Smooth muscle cell (in vitro differentiated cells): ENCODE results near the gene GFER. TPM values are rescaled to one million over a fixed set of nuclear protein-coding genes. Genes with fewer than 3 reads are reported as not detected.
"Not testable (repeated sequence)": the region's sequence is repeated elsewhere in the genome, so short reads cannot be mapped to it uniquely, and the experiment has no call there.

Experiments used
- DNase-seq: peaks from one replicate; lab custom pipeline; 2025; ENCODE audit not compliant: unreplicated experiment; lab: John Stamatoyannopoulos, UW
- H2AFZ ChIP-seq: fragments of 200-600 bp; sonication (generic); 2 replicates; pipeline ENCODE4 v1.6.0; 2016; ENCODE audit warnings: antibody characterized with exemption, low read depth, mild to moderate bottlenecking
- H3F3A ChIP-seq: fragments of 200-600 bp; sonication (generic); 2 replicates; pipeline ENCODE4 v1.6.0; 2017; ENCODE audit warnings: antibody characterized with exemption, low read depth
- H3K27ac ChIP-seq: fragments of 200-600 bp; sonication (generic); 2 replicates; pipeline ENCODE4 v1.5.1; 2016; ENCODE audit warnings: low read depth, mild to moderate bottlenecking
- H3K27me3 ChIP-seq: fragments of 200-600 bp; sonication (generic); 2 replicates; pipeline ENCODE4 v1.6.1; 2016; ENCODE audit warnings: low read depth, mild to moderate bottlenecking
- H3K36me3 ChIP-seq: fragments of 200-600 bp; sonication (generic); 2 replicates; pipeline ENCODE4 v1.5.1; 2016; ENCODE audit warnings: low read depth
- H3K4me1 ChIP-seq: fragments of 200-600 bp; sonication (generic); 2 replicates; pipeline ENCODE4 v1.5.1; 2016; ENCODE audit warnings: low read depth
- H3K4me2 ChIP-seq: fragments of 200-600 bp; sonication (generic); 2 replicates; pipeline ENCODE4 v1.6.0; 2016; ENCODE audit warnings: mild to moderate bottlenecking
- H3K4me3 ChIP-seq: fragments of 200-600 bp; sonication (generic); 2 replicates; pipeline ENCODE4 v1.5.1; 2016; ENCODE audit warnings: mild to moderate bottlenecking
- H3K79me2 ChIP-seq: fragments of 200-600 bp; sonication (generic); 2 replicates; pipeline ENCODE4 v1.6.0; 2016; ENCODE audit warnings: low read depth, mild to moderate bottlenecking
- H3K9ac ChIP-seq: fragments of 200-600 bp; sonication (generic); 2 replicates; pipeline ENCODE4 v1.6.0; 2016; ENCODE audit warnings: low read depth
- H3K9me3 ChIP-seq: fragments of 200-600 bp; sonication (generic); replicated peaks from 2 replicates; pipeline ENCODE4 v1.5.1; 2016; ENCODE audit warnings: low read depth
- H4K20me1 ChIP-seq: fragments of 200-600 bp; sonication (generic); 2 replicates; pipeline ENCODE4 v1.6.0; 2016; ENCODE audit warnings: low read depth
- CTCF ChIP-seq: fragments of 200-600 bp; sonication (generic); IDR thresholded peaks from 2 replicates; pipeline ENCODE4 v1.5.1; 2017; ENCODE audit warnings: borderline replicate concordance, mild to moderate bottlenecking, antibody characterized with exemption; ENCODE audit not compliant: insufficient read depth, poor library complexity, severe bottlenecking
- WGBS: methylation state at CpG from one replicate; pipeline ENCODE4 v1.1.7; 2016; ENCODE audit warnings: low lambda C conversion rate; 5-methylcytosine and 5-hydroxymethylcytosine counted together
- polyA plus RNA-seq: library from polyadenylated mRNA; unstranded; fragments of >200 nt; fragmentation: Nextera tagmentation; extraction: Ambion mirVana; gene quantifications from 2 replicates; pipeline ENCODE4 v1.2.1, GENCODE V29; 2016
- total RNA-seq: library from RNA; depleted of rRNA; stranded (reverse); fragments of >200 nt; gene quantifications from 2 replicates; pipeline ENCODE4 v1.2.3, GENCODE V29; 2014

Gene GFER
- total and polyA plus RNA-seq, 2 experiments from 2014 or later: 15.1 to 41.2 TPM

GRCh38 chr16:1958143-1958491 is 25.9 kb upstream of the GFER start:
- H3K4me2 ChIP-seq, H2AFZ ChIP-seq, DNase-seq, H3K4me1 ChIP-seq, H3K9ac ChIP-seq, H3K4me3 ChIP-seq, H3K9me3 ChIP-seq, H3K27ac ChIP-seq, H3K36me3 ChIP-seq, H3K27me3 ChIP-seq: not testable (repeated sequence)
- H4K20me1 ChIP-seq: peaks cover 23% of the 10 kb centered on the region
- peaks cover 24% of the 10 kb centered on the region for H3F3A ChIP-seq
- WGBS: 96% methylated on average over 20 of the region's 30 CpGs
- H3K79me2 ChIP-seq: peaks cover 18% of the 10 kb centered on the region

GRCh38 chr16:1958715-1959268 is 25.2 kb upstream of the GFER start:
- Histone ChIP-seq H3K9ac (no peak overlapping the region), H2AFZ (peak overlapping the region; percentile 67), H3K4me2 (peak overlapping the region; percentile 99), H3F3A (peaks cover 30% of the 10 kb centered on the region), H3K36me3 (no peaks in the 10 kb centered on the region), H3K27me3 (no peaks in the 10 kb centered on the region), H3K79me2 (peaks cover 25% of the 10 kb centered on the region), H3K27ac (no peak overlapping the region), H4K20me1 (peaks cover 30% of the 10 kb centered on the region), H3K4me3 (peak overlapping the region; percentile 86), H3K4me1 (peaks cover 16% of the 10 kb centered on the region), H3K9me3 (no peaks in the 10 kb centered on the region)
- no peak for TF ChIP-seq CTCF
- DNase-seq: no peak
- 63% methylated on average over 14 of the region's 14 CpGs for WGBS

- under 1% methylated on average over 61 of the region's 79 CpGs for WGBS
- Histone ChIP-seq H3K4me3 (peak within 1 kb of the TSS; percentile 86), H3F3A (peaks cover 30% of the 10 kb centered on the region), H3K4me1 (peaks cover 17% of the 10 kb centered on the region), H3K36me3 (no peaks in the 10 kb centered on the region), H3K9ac (peak within 1 kb of the TSS; percentile 89), H3K79me2 (peaks cover 31% of the 10 kb centered on the region), H3K27me3 (no peaks in the 10 kb centered on the region), H3K27ac (peak within 1 kb of the TSS; percentile 25), H4K20me1 (peaks cover 37% of the 10 kb centered on the region), H2AFZ (peak within 1 kb of the TSS; percentile 67), H3K4me2 (peak within 1 kb of the TSS; percentile 99), H3K9me3 (no peaks in the 10 kb centered on the region)
- DNase-seq: peak; percentile 72
- peak; percentile 53 for TF ChIP-seq CTCF
Measured at GRCh38 chr16:1959269-1960039, 24.5 kb upstream of the GFER start, which contains the start of gene NDUFB10. Gene NDUFB10, plus strand, starts transcription at chr16:1959538. Its CDS starts 87 bp downstream, at chr16:1959625.

GRCh38 chr16:1960665-1961630 is 23.0 kb upstream of the GFER start:
- peak overlapping the region; percentile 99 for H3K4me2 ChIP-seq
- peak overlapping the region; percentile 86 for H3K4me3 ChIP-seq
- no peaks in the 10 kb centered on the region for H3K9me3 ChIP-seq
- H3K27ac ChIP-seq: peak overlapping the region; percentile 38
- H3F3A ChIP-seq: peaks cover 30% of the 10 kb centered on the region
- no peak for DNase-seq
- H3K9ac ChIP-seq: no peak overlapping the region
- 50% methylated on average over 20 of the region's 20 CpGs for WGBS
- TF ChIP-seq CTCF: no peak
- peaks cover 22% of the 10 kb centered on the region for H3K4me1 ChIP-seq
- no peak overlapping the region for H2AFZ ChIP-seq
- peaks cover 38% of the 10 kb centered on the region for H4K20me1 ChIP-seq
- H3K36me3 ChIP-seq: no peaks in the 10 kb centered on the region
- no peaks in the 10 kb centered on the region for H3K27me3 ChIP-seq
- peaks cover 43% of the 10 kb centered on the region for H3K79me2 ChIP-seq
